Upper lobe of right lung (tissue), 1 donor: ENCODE results near the gene UTF1. TPM values are rescaled to one million over a fixed set of nuclear protein-coding genes. Genes with fewer than 3 reads are reported as not detected.

Experiments used
- ATAC-seq: fragments of 200-7000 bp; cut with Tn5 transposase; one replicate; pipeline ENCODE4 v1.9.1; 2020; ENCODE audit warnings: mild to moderate bottlenecking, moderate library complexity
- DNase-seq: peaks from one replicate; pipeline ENCODE4 v3.0.0-alpha.2; 2020
- H3K27ac ChIP-seq: fragments of 200-600 bp; one replicate; pipeline ENCODE4 v1.8.0; 2022
- H3K27me3 ChIP-seq: fragments of 200-600 bp; one replicate; pipeline ENCODE4 v1.8.0; 2022; ENCODE audit warnings: mild to moderate bottlenecking
- H3K36me3 ChIP-seq: fragments of 200-600 bp; one replicate; pipeline ENCODE4 v1.8.0; 2022
- H3K4me1 ChIP-seq: fragments of 200-600 bp; one replicate; pipeline ENCODE4 v1.8.0; 2022
- H3K4me3 ChIP-seq: fragments of 200-600 bp; one replicate; pipeline ENCODE4 v1.8.0; 2022; ENCODE audit warnings: mild to moderate bottlenecking
- H3K9me3 ChIP-seq: fragments of 200-600 bp; one replicate; pipeline ENCODE4 v1.8.0; 2022
- intact Hi-C: fragments of 100-400 bp; cut with DNase I; formaldehyde crosslinking; loops from one replicate; pipeline ENCODE4 v1.11.0; 2022
- total RNA-seq: library from RNA; stranded (reverse); fragmentation: NEBNext Ultra II Directional; extraction: Animal tissue kit (Norgen Biotek cat#: 25700); gene quantifications from one replicate; pipeline ENCODE4 v1.2.1, GENCODE V29; 2021
- TF ChIP-seq, protein P1 (sequence below): fragments of 200-600 bp; IDR thresholded peaks from one replicate; pipeline ENCODE4 v1.8.0; 2022; ENCODE audit warnings: antibody characterized with exemption
- donor health status: DM: no; HTN: yes; CAD: no; lungs with severe emphysema.

The UTF1 gene
- total RNA-seq, 1 donor from 2014 or later, result not detected

DNA sequence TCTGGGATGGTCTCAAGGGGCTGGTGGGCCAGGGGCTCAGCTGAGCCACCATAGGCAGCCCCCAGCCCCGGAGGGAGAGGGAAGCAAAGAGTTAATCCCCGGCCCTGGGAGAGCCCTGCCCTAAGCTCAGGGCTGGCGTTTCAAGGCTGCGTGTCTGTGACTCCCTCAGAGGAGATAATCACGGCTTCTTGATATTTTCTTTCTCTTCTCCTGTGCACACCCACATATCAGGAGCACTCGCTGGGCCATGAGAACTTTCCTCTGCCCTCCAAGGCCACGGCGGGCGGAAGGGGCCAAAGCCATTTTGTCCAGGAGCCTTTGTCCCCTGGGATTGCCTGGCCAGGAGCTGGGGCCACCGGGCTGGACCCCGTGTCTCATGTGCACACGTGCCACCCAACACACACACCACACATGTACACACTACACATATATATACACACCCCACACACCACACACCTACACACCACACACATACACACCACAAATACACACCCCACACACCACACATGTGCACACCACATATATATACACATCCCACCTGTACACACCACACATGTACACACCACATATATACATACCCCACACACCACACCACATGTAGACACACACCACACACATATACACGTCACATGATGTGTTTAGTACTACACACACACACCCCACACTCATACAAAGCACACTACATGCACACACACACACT, 24.6 kb downstream of the UTF1 start:
- ATAC-seq, result no peak
- Histone ChIP-seq H3K36me3 (no peaks in the 10 kb centered on the region), H3K9me3 (no peaks in the 10 kb centered on the region), H3K27me3 (peaks cover 4% of the 10 kb centered on the region), H3K4me1 (peaks cover 26% of the 10 kb centered on the region), H3K27ac (no peak overlapping the region), H3K4me3 (no peak overlapping the region)
- TF ChIP-seq, protein P1, sequence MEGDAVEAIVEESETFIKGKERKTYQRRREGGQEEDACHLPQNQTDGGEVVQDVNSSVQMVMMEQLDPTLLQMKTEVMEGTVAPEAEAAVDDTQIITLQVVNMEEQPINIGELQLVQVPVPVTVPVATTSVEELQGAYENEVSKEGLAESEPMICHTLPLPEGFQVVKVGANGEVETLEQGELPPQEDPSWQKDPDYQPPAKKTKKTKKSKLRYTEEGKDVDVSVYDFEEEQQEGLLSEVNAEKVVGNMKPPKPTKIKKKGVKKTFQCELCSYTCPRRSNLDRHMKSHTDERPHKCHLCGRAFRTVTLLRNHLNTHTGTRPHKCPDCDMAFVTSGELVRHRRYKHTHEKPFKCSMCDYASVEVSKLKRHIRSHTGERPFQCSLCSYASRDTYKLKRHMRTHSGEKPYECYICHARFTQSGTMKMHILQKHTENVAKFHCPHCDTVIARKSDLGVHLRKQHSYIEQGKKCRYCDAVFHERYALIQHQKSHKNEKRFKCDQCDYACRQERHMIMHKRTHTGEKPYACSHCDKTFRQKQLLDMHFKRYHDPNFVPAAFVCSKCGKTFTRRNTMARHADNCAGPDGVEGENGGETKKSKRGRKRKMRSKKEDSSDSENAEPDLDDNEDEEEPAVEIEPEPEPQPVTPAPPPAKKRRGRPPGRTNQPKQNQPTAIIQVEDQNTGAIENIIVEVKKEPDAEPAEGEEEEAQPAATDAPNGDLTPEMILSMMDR, result no peak
- no peak for DNase-seq
- intact Hi-C loops, result no loop called here

DNA sequence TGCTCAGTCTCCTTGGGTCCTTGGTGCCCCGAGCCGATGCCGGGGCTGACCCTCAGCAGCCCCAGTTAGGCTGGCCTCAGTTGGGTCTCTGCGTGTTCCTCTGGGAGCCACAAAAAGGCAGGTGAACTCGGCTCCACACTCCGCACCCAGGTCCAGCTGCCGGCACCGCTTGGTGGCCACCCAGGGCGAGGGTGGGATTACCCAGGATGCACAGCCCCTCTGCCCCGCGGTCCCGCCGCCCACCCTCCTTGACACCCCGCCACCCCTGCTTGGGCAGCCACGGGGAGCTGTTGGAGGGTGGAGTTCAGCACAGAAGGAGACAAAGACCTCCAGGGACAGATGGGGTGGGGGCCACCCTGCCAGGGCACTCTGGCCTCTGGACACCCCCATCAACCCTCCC, 25.3 kb downstream of the UTF1 start:
- no peak for DNase-seq
- intact Hi-C loops, result no loop called here

DNA sequence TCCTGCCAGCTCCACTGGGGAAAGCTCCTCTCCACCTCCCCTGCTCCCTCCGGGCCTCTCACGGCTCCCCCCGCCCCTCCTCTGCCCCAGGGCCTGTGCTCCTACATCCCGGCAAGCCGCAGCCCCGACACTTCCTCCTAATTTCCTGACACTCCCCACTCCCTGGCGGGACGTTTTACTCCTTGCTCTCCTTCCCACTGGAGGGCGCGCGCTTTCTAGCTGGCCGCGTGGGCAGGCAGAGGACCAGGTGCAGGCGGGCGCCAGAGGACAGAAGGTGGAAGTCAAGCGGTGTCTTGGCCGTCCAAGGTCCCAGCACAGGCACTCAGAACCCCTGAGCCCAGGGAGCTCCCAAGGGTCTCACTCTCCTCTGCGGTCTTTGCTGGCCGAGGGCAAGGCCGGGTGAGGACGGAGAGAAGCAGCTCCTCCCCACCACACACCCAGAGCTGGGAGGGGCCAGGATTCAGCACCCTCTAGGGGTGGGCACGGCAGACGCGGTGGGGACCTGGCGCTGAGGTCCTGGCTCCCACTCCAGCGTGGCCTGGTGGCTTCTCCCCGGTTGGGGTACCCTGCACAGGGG, 27.6 kb downstream of the UTF1 start:
- Histone ChIP-seq H3K9me3 (no peaks in the 10 kb centered on the region), H3K36me3 (no peaks in the 10 kb centered on the region), H3K27ac (peak overlapping the region; percentile 86), H3K27me3 (no peaks in the 10 kb centered on the region), H3K4me3 (no peak overlapping the region), H3K4me1 (peaks cover 45% of the 10 kb centered on the region)
- ATAC-seq (peak; percentile 50), DNase-seq (peak; percentile 91)
- intact Hi-C loops, result no loop called here
- TF ChIP-seq, protein P1, result peak; percentile 40

More for the DNA sequence above, 25.3 kb downstream of the UTF1 start:
- no peaks in the 10 kb centered on the region for H3K9me3 ChIP-seq
- peaks cover 31% of the 10 kb centered on the region for H3K4me1 ChIP-seq
- no peaks in the 10 kb centered on the region for H3K36me3 ChIP-seq
- ATAC-seq, result no peak
- no peaks in the 10 kb centered on the region for H3K27me3 ChIP-seq
- H3K4me3 ChIP-seq, result no peak overlapping the region
- no peak overlapping the region for H3K27ac ChIP-seq
- TF ChIP-seq, protein P1, result no peak

DNA sequence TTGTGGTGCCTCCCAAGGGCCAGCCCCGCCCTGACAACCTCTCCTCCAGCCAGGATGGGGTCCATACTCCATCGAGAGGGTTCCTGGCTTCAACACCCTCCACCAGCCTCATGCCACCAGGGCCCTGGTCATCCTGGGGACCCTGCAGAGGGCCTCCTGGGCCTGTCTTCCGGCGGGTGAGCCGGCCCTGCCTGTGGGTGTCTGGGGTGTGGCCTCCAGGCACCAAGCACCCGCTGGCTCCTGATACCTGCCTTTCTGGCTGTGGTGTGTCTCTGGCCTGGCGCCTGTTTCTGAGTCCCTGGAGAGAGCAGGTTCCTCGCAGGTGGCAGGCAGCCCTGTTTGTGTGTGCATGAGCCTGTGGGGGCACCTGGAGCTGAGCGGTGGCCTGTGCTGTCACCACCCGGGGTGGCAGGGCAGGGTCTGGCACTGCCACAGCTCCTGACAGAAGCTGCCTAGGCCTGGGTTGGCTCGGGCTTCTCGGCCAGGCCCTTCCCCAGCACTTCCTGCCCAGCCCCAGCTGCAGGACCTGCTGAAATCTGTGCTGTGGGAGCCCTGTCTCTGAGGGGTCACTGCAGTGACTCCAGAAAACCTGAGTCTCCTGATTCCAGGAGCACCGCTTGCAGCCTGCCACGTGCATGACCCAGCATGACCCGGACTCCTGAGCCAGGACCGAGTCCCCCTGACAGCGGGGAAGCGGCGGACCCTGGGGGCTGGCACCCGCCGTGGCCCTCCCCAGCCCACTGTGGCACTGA, 28.2 kb downstream of the UTF1 start:
- H3K4me1 ChIP-seq, result peaks cover 49% of the 10 kb centered on the region
- H3K27ac ChIP-seq, result peak overlapping the region; percentile 86
- no peak overlapping the region for H3K4me3 ChIP-seq
- intact Hi-C loops, result no loop called here
- no peaks in the 10 kb centered on the region for H3K27me3 ChIP-seq
- H3K9me3 ChIP-seq, result no peaks in the 10 kb centered on the region
- no peaks in the 10 kb centered on the region for H3K36me3 ChIP-seq
- ATAC-seq (peak; percentile 34), DNase-seq (peak; percentile 87)
- TF ChIP-seq, protein P1, result no peak

DNA sequence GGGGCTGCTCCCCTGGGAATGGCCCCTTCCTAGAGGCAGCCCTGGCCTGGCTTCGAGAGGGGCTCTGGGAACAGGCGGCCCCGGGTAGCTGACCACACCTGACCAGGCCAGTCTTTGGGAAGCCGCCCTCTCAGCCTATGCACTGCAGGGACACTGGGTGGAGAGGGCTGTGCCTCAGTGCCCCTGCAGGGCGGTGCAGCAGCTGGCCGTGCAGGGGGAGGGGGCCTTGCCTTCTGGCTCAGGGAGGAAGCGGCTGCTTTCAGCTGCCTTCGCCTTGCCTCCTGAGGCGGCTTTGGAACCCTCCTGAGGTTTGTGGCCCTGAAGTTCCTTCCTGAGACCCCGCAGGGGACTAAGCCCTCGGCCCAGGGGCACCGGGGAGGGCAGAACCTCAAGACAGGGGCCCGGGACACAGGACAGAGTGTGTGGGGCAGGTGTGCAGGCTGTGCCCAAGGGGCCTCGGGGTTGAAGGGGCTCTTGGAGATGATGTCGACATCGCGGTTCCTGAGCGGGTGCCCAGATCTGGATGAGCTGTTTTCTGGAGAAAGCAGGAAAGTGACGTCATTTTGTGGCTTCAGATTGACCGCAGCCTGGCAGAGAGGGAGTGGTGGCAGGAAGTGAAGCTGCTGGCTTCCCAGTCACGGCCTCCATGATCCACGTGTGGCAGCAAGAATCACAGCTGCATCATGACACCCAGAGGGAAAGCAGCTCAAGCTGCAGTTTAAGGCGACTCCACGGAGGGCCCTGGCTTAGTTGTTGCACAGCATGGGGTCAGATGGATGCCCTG, 29.0 kb downstream of the UTF1 start:
- no peaks in the 10 kb centered on the region for H3K27me3 ChIP-seq
- no peaks in the 10 kb centered on the region for H3K36me3 ChIP-seq
- H3K4me3 ChIP-seq, result no peak overlapping the region
- H3K9me3 ChIP-seq, result no peaks in the 10 kb centered on the region
- H3K4me1 ChIP-seq, result peaks cover 49% of the 10 kb centered on the region
- TF ChIP-seq, protein P1, result no peak
- DNase-seq (peak; percentile 92), ATAC-seq (peak; percentile 60)
- intact Hi-C loops, result no loop called here
- peak overlapping the region; percentile 86 for H3K27ac ChIP-seq
